Panc1 (cell line): ENCODE results near the gene TCF25.

Experiments used
- CTCF ChIP-seq: fragments of 450-650 bp; IDR thresholded peaks from 2 replicates; pipeline ENCODE4 v1.5.1; 2017; ENCODE audit warnings: mild to moderate bottlenecking
- POLR2AphosphoS5 ChIP-seq: IDR thresholded peaks from 2 replicates; pipeline ENCODE4 v1.6.1; 2012; ENCODE audit warnings: mild to moderate bottlenecking, low read depth, low read length, moderate library complexity
- SIN3A ChIP-seq: IDR thresholded peaks from 2 replicates; pipeline ENCODE4 v1.6.1; 2012; ENCODE audit warnings: low read depth, mild to moderate bottlenecking, low read length, moderate library complexity, borderline replicate concordance; ENCODE audit not compliant: insufficient read depth
- TCF7L2 ChIP-seq: IDR thresholded peaks from 2 replicates; pipeline ENCODE4 v1.6.1; 2011; ENCODE audit warnings: mild to moderate bottlenecking, low read depth, low read length, inconsistent platforms

GRCh38 chr16:89902980-89903379 is 29.6 kb downstream of the TCF25 start:
- TF ChIP-seq CTCF (no peak), POLR2AphosphoS5 (no peak), SIN3A (no peak), TCF7L2 (no peak)
